Naive thymus-derived CD4-positive, alpha-beta T cell (primary cell): ENCODE results near the gene LETM1. TPM values are rescaled to one million over a fixed set of nuclear protein-coding genes. Genes with fewer than 3 reads are reported as not detected.

ENCODE experiments used
- ATAC-seq: fragments of 150-1000 bp; cut with Tn5 transposase; 2 replicates; pipeline ENCODE4 v1.10.0; 2021; ENCODE audit warnings: mild to moderate bottlenecking, moderate library complexity
- CTCF ChIA-PET: fragments of 350-600 bp; sonication (Branson Sonifier 250); formaldehyde crosslinking; loops from one replicate; lab custom pipeline; 2021; ENCODE audit warnings: antibody characterized with exemption; lab: Charles Lee
- POLR2A ChIA-PET: fragments of 350-600 bp; sonication (Branson Sonifier 250); formaldehyde crosslinking; loops from one replicate; lab custom pipeline; 2021; ENCODE audit warnings: antibody characterized with exemption, inconsistent platforms; lab: Charles Lee
- DNase-seq, 9 donors: peaks; one replicate each; pipeline versions ENCODE4 v3.0.0 to v3.0.0-alpha.2; 2020 to 2022; ENCODE audit warnings: mixed read lengths in 1 of 9
- H3K27ac ChIP-seq: one replicate; pipeline ENCODE4 v1.7.0; 2013; ENCODE audit warnings: mild to moderate bottlenecking, low read depth, low read length, moderate library complexity
- H3K27me3 ChIP-seq, 2 donors: one replicate each; pipeline ENCODE4 v1.7.0; 2013; ENCODE audit warnings: low read length in 2 of 2, mild to moderate bottlenecking in 2 of 2, moderate library complexity in 2 of 2; ENCODE audit not compliant: control insufficient read depth in 2 of 2, insufficient read depth in 2 of 2
- H3K36me3 ChIP-seq, 3 experiments: 1 replicate in 2 of 3; 2 replicates in 1 of 3; pipeline ENCODE4 v1.7.0; 2013; ENCODE audit warnings: low read length in 3 of 3, mild to moderate bottlenecking in 3 of 3, moderate library complexity in 1 of 3; ENCODE audit not compliant: insufficient read depth in 3 of 3, control insufficient read depth in 2 of 3
- H3K4me1 ChIP-seq, 2 donors: one replicate each; pipeline ENCODE4 v1.7.0; 2013; ENCODE audit warnings: low read length in 2 of 2, mild to moderate bottlenecking in 2 of 2, moderate library complexity in 1 of 2; ENCODE audit not compliant: control insufficient read depth in 2 of 2, insufficient read depth in 2 of 2
- H3K4me3 ChIP-seq: 2 replicates; pipeline ENCODE4 v1.7.0; 2013; ENCODE audit warnings: mild to moderate bottlenecking, low read length
- H3K9me3 ChIP-seq, 3 experiments: 1 replicate in 2 of 3; 2 replicates in 1 of 3; pipeline ENCODE4 v1.7.0; 2013; ENCODE audit warnings: low read length in 3 of 3; ENCODE audit not compliant: control insufficient read depth in 2 of 3
- H3K27ac Mint-ChIP-seq, 9 donors: one replicate each; pipeline ENCODE4 v1.8.0; 2020 to 2022; ENCODE audit warnings: mixed read lengths in 9 of 9, mild to moderate bottlenecking in 8 of 9, moderate library complexity in 5 of 9, inconsistent platforms in 2 of 9
- H3K27me3 Mint-ChIP-seq, 5 donors: one replicate each; pipeline ENCODE4 v1.8.0; 2021 to 2022; ENCODE audit warnings: mixed read lengths in 5 of 5, mild to moderate bottlenecking in 1 of 5
- H3K36me3 Mint-ChIP-seq, 5 donors: one replicate each; pipeline ENCODE4 v1.8.0; 2020 to 2022; ENCODE audit warnings: mixed read lengths in 5 of 5, mild to moderate bottlenecking in 3 of 5, inconsistent platforms in 1 of 5
- H3K4me1 Mint-ChIP-seq, 7 donors: one replicate each; pipeline ENCODE4 v1.8.0; 2020 to 2022; ENCODE audit warnings: mixed read lengths in 7 of 7, mild to moderate bottlenecking in 3 of 7, inconsistent platforms in 1 of 7
- H3K4me3 Mint-ChIP-seq, 10 donors: one replicate each; pipeline ENCODE4 v1.8.0; 2020 to 2022; ENCODE audit warnings: mild to moderate bottlenecking in 10 of 10, mixed read lengths in 10 of 10, moderate library complexity in 6 of 10, inconsistent platforms in 2 of 10
- H3K9me3 Mint-ChIP-seq, 11 donors: one replicate each; pipeline ENCODE4 v1.8.0; 2020 to 2022; ENCODE audit warnings: mixed read lengths in 11 of 11, mild to moderate bottlenecking in 4 of 11, inconsistent platforms in 1 of 11, moderate library complexity in 1 of 11
- intact Hi-C, 2 donors: fragments of 100-400 bp; cut with micrococcal nuclease; formaldehyde crosslinking; loops; one replicate each; pipeline ENCODE4 v1.15.1; 2023
- polyA plus RNA-seq, 2 donors: library from polyadenylated mRNA; unstranded; fragments of 300-500 nt; fragmentation: Illumina TruSeq; gene quantifications; one replicate each; pipeline ENCODE4 v1.2.3, GENCODE V29; 2021
- total RNA-seq, 6 experiments: library from RNA in 5 of 6; stranded (reverse) in 5 of 6; gene quantifications; 1 replicate in 5 of 6; 2 replicates in 1 of 6; pipeline ENCODE4 v1.2.3 and lab custom pipeline; 2021 to 2026

Gene LETM1
- total and polyA plus RNA-seq, 7 experiments from 2014 or later = 7.7 to 56.4 (median 35.4) TPM

GRCh38 chr4:1879485-1879884 lies 23.5 kb upstream of the LETM1 start:
- DNase-seq (no peak), ATAC-seq (no peak)
- H3K36me3 ChIP-seq = no peaks in the 10 kb centered on the region
- H3K27ac ChIP-seq = no peak overlapping the region
- H3K9me3 Mint-ChIP-seq = peaks cover 0 to 3% (median 0%) of the 10 kb centered on the region in 11 donors
- no peak overlapping the region for H3K4me3 ChIP-seq
- ChIA-PET CTCF (no interaction called here), POLR2A (no interaction called here)
- H3K9me3 ChIP-seq = no peaks in the 10 kb centered on the region
- no peaks in the 10 kb centered on the region for H3K27me3 ChIP-seq
- peak overlapping the region in 2 of 9 donors; percentile 37 to 77 for H3K27ac Mint-ChIP-seq
- intact Hi-C loops = no loop called here
- no peaks in the 10 kb centered on the region for H3K4me1 ChIP-seq
- peak overlapping the region in 1 of 10 donors; percentile 8 for H3K4me3 Mint-ChIP-seq
- H3K4me1 Mint-ChIP-seq = peaks cover 17 to 64% (median 43%) of the 10 kb centered on the region in 7 donors
- H3K36me3 Mint-ChIP-seq = peaks cover 0 to 27% (median 0%) of the 10 kb centered on the region in 5 donors
- H3K27me3 Mint-ChIP-seq = no peaks in the 10 kb centered on the region

GRCh38 chr4:1874201-1874600 lies 18.2 kb upstream of the LETM1 start:
- Histone ChIP-seq H3K9me3 (no peaks in the 10 kb centered on the region), H3K27me3 (no peaks in the 10 kb centered on the region), H3K4me3 (no peak overlapping the region), H3K27ac (no peak overlapping the region), H3K36me3 (peaks cover 0 to 3% (median 0%) of the 10 kb centered on the region in 3 experiments), H3K4me1 (peaks cover 15 to 20% of the 10 kb centered on the region in 2 donors)
- Mint-ChIP-seq H3K36me3 (peaks cover 0 to 25% (median 0%) of the 10 kb centered on the region in 5 donors), H3K9me3 (peaks cover 0 to 5% (median 0%) of the 10 kb centered on the region in 11 donors), H3K27ac (peak overlapping the region in 5 of 9 donors; percentile 0 to 81 (median 63)), H3K4me1 (peaks cover 16 to 58% (median 47%) of the 10 kb centered on the region in 7 donors), H3K27me3 (no peaks in the 10 kb centered on the region), H3K4me3 (peak overlapping the region in 2 of 10 donors; percentile 91 to 98)
- no peak for DNase-seq
- POLR2A ChIA-PET = interaction anchor here (0.8 to 2.7 kb wide), 3 partner anchors 12 to 27 kb away, joined by 3 to 13 read pairs (median 5); partner anchors contain the start of gene LETM1
- intact Hi-C loops = loop anchor here in 1 of 2 donors (5.0 kb wide), 3 partner anchors 388 to 543 kb away; partner anchors contain the start of genes CFAP99, MXD4, UVSSA and ZFYVE28
- CTCF ChIA-PET = interaction anchor here (3.7 kb wide), 1 partner anchor 25 kb away, joined by 8 read pairs; no protein-coding TSS in a partner anchor
- no peak for ATAC-seq

- Mint-ChIP-seq H3K27ac (peak overlapping the region in 5 of 9 donors; percentile 0 to 95 (median 63)), H3K36me3 (peaks cover 0 to 23% (median 0%) of the 10 kb centered on the region in 5 donors), H3K27me3 (no peaks in the 10 kb centered on the region), H3K4me1 (peaks cover 15 to 56% (median 46%) of the 10 kb centered on the region in 7 donors), H3K4me3 (peak overlapping the region in 4 of 10 donors; percentile 9 to 98 (median 62)), H3K9me3 (peaks cover 0 to 5% (median 0%) of the 10 kb centered on the region in 11 donors)
- DNase-seq = no peak
- Histone ChIP-seq H3K9me3 (no peaks in the 10 kb centered on the region), H3K36me3 (peaks cover 0 to 3% (median 0%) of the 10 kb centered on the region in 3 experiments), H3K27ac (no peak overlapping the region), H3K4me3 (no peak overlapping the region), H3K4me1 (peaks cover 15 to 20% of the 10 kb centered on the region in 2 donors), H3K27me3 (no peaks in the 10 kb centered on the region)
- CTCF ChIA-PET = no interaction called here
- intact Hi-C loops = loop anchor here (1.0 to 5.0 kb wide), 6 partner anchors 13 to 544 kb away; partner anchors contain the start of genes CFAP99 (in 1 of the 2), MXD4 (in 1 of the 2), UVSSA (in 1 of the 2) and ZFYVE28 (in 1 of the 2)
- ATAC-seq = no peak
- POLR2A ChIA-PET = interaction anchor here (0.6 to 2.7 kb wide), 3 partner anchors 12 to 544 kb away, joined by 3 to 13 read pairs (median 5); partner anchors contain the start of gene LETM1
Observed at GRCh38 chr4:1873776-1874175, 17.8 kb upstream of the LETM1 start.

- intact Hi-C loops = loop anchor here (1.0 to 5.0 kb wide), 6 partner anchors 14 to 544 kb away; partner anchors contain the start of genes CFAP99 (in 1 of the 2), MXD4 (in 1 of the 2), UVSSA (in 1 of the 2) and ZFYVE28 (in 1 of the 2)
- ChIA-PET CTCF (no interaction called here), POLR2A (interaction anchor here (0.6 to 2.7 kb wide), 3 partner anchors 12 to 543 kb away, joined by 3 to 13 read pairs (median 5); partner anchors contain the start of gene LETM1)
- no peak for ATAC-seq
- Histone ChIP-seq H3K27me3 (no peaks in the 10 kb centered on the region), H3K27ac (no peak overlapping the region), H3K9me3 (no peaks in the 10 kb centered on the region), H3K4me3 (peak overlapping the region; percentile 61), H3K4me1 (peaks cover 15 to 20% of the 10 kb centered on the region in 2 donors), H3K36me3 (peaks cover 0 to 3% (median 0%) of the 10 kb centered on the region in 3 experiments)
- peak overlapping the region; percentile 81 to 95 (median 92) for H3K27ac Mint-ChIP-seq
- peak overlapping the region in 7 of 10 donors; percentile 83 to 98 (median 89) for H3K4me3 Mint-ChIP-seq
- peaks cover 11 to 51% (median 42%) of the 10 kb centered on the region in 7 donors for H3K4me1 Mint-ChIP-seq
- no peak for DNase-seq
- H3K9me3 Mint-ChIP-seq = peaks cover 0 to 5% (median 0%) of the 10 kb centered on the region in 11 donors
- no peaks in the 10 kb centered on the region for H3K27me3 Mint-ChIP-seq
- peaks cover 0 to 18% (median 0%) of the 10 kb centered on the region in 5 donors for H3K36me3 Mint-ChIP-seq
Observed at GRCh38 chr4:1873291-1873690, 17.3 kb upstream of the LETM1 start.

DNA sequence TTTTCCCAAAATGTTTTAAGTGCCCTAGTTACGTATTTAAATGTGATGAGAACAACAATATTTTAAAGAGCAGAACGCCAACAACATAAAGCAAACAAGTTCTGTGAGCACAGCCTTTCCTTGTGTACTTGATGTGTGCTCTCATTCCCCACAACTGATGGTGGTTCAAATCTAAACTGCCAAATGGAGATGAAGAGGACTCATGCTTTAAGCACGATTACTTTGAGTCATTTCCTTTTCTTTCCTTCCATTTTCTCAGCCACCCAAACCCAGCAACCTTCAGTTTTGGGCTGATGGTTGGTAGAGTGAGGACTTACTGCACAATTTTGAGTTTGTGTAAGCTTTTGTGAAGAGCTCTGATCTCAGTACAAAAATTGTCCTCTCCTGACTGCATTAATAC lies 16.9 kb upstream of the LETM1 start:
- intact Hi-C loops = loop anchor here (1.0 to 5.0 kb wide), 6 partner anchors 14 to 544 kb away; partner anchors contain the start of genes CFAP99 (in 1 of the 2), MXD4 (in 1 of the 2), UVSSA (in 1 of the 2) and ZFYVE28 (in 1 of the 2)

GRCh38 chr4:1871471-1872021 lies 15.6 kb upstream of the LETM1 start:
- Histone ChIP-seq H3K4me3 (no peak overlapping the region), H3K27ac (peak overlapping the region; percentile 79), H3K27me3 (no peaks in the 10 kb centered on the region), H3K36me3 (peaks cover 0 to 3% (median 0%) of the 10 kb centered on the region in 3 experiments), H3K4me1 (peaks cover 15 to 20% of the 10 kb centered on the region in 2 donors), H3K9me3 (no peaks in the 10 kb centered on the region)
- DNase-seq (peak in 1 of 9 donors; percentile 25), ATAC-seq (no peak)
- Mint-ChIP-seq H3K27me3 (peaks cover 0 to 4% (median 0%) of the 10 kb centered on the region in 5 donors), H3K36me3 (peaks cover 0 to 13% (median 0%) of the 10 kb centered on the region in 5 donors), H3K9me3 (peaks cover 0 to 5% (median 0%) of the 10 kb centered on the region in 11 donors), H3K4me1 (peaks cover 12 to 42% (median 34%) of the 10 kb centered on the region in 7 donors), H3K4me3 (peak overlapping the region in 2 of 10 donors; percentile 16 to 25), H3K27ac (no peak overlapping the region)
- CTCF ChIA-PET = no interaction called here
- POLR2A ChIA-PET = no interaction called here
- intact Hi-C loops = loop anchor here (2.0 to 5.0 kb wide), 10 partner anchors 15 to 597 kb away; partner anchors contain the start of genes TACC3 (in 2 of the 2), TMEM129 (in 2 of the 2), CFAP99 (in 1 of the 2) and FAM53A (in 1 of the 2)

More for the DNA sequence above, 16.9 kb upstream of the LETM1 start:
- H3K4me1 Mint-ChIP-seq = peaks cover 10 to 51% (median 42%) of the 10 kb centered on the region in 7 donors
- no peak for ATAC-seq
- Histone ChIP-seq H3K36me3 (peaks cover 0 to 3% (median 0%) of the 10 kb centered on the region in 3 experiments), H3K9me3 (no peaks in the 10 kb centered on the region), H3K27ac (peak overlapping the region; percentile 71), H3K4me3 (peak overlapping the region; percentile 61), H3K4me1 (peaks cover 15 to 20% of the 10 kb centered on the region in 2 donors), H3K27me3 (no peaks in the 10 kb centered on the region)
- H3K27me3 Mint-ChIP-seq = no peaks in the 10 kb centered on the region
- CTCF ChIA-PET = interaction anchor here (1.0 kb wide), 1 partner anchor 25 kb away, joined by 4 read pairs; no protein-coding TSS in a partner anchor
- peak overlapping the region; percentile 83 to 98 (median 88) for H3K4me3 Mint-ChIP-seq
- H3K9me3 Mint-ChIP-seq = peaks cover 0 to 5% (median 0%) of the 10 kb centered on the region in 11 donors
- peak in 3 of 9 donors; percentile 14 to 44 (median 16) for DNase-seq
- H3K27ac Mint-ChIP-seq = peak overlapping the region; percentile 81 to 95 (median 92)
- POLR2A ChIA-PET = interaction anchor here (0.9 to 2.7 kb wide), 4 partner anchors 11 to 161 kb away, joined by 3 to 13 read pairs (median 6); partner anchors contain the start of genes LETM1 and SLBP
- peaks cover 0 to 18% (median 0%) of the 10 kb centered on the region in 5 donors for H3K36me3 Mint-ChIP-seq
